Peyer's patch (tissue), 4 donors: Measurements from ENCODE around the gene OBSCN.

ENCODE experiments used
- POLR2A ChIP-seq, 2 donors: fragments of 450-650 bp; IDR thresholded peaks; one replicate each; pipeline ENCODE4 v1.5.1; 2017; ENCODE audit warnings: antibody characterized with exemption in 2 of 2, mild to moderate bottlenecking in 2 of 2, moderate library complexity in 2 of 2
- TF ChIP-seq, protein P1 (sequence below), 6 experiments: fragments of 450-650 bp in 4 of 6; fragments of 200-600 bp in 2 of 6; sonication (generic) in 1 of 6; IDR thresholded peaks; one replicate each; pipeline ENCODE4 v1.5.1; 2017 to 2019; ENCODE audit warnings: antibody characterized with exemption in 6 of 6, mild to moderate bottlenecking in 3 of 6, moderate library complexity in 1 of 6

DNA sequence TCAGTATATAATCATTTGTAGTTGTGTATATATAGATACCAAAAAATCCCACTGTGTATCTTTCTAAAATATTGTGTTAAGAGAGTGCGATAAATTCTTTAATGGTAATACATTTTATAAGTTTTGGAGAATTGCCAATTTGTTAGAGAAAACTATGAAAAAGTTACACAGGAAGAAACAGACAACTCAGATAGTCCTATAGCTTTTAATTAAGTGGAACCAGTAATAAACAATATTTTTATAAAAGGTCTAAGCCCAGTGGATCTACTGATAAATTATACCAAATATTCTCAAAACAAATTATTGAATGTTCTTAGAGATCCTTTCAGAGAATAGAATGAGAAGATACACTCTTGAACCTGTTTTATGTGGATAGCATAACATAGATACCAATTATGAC, 50.6 kb downstream of the OBSCN start:
- TF ChIP-seq, protein P1, sequence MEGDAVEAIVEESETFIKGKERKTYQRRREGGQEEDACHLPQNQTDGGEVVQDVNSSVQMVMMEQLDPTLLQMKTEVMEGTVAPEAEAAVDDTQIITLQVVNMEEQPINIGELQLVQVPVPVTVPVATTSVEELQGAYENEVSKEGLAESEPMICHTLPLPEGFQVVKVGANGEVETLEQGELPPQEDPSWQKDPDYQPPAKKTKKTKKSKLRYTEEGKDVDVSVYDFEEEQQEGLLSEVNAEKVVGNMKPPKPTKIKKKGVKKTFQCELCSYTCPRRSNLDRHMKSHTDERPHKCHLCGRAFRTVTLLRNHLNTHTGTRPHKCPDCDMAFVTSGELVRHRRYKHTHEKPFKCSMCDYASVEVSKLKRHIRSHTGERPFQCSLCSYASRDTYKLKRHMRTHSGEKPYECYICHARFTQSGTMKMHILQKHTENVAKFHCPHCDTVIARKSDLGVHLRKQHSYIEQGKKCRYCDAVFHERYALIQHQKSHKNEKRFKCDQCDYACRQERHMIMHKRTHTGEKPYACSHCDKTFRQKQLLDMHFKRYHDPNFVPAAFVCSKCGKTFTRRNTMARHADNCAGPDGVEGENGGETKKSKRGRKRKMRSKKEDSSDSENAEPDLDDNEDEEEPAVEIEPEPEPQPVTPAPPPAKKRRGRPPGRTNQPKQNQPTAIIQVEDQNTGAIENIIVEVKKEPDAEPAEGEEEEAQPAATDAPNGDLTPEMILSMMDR (IDR thresholded peaks at IDR 0.05) = no peak
- TF ChIP-seq POLR2A (IDR thresholded peaks at IDR 0.05) = no peak
